Lower lobe of right lung (tissue), 2 donors: ENCODE results near the gene ENO3. TPM values are rescaled to one million over a fixed set of nuclear protein-coding genes. Genes with fewer than 3 reads are reported as not detected.
A peak's percentile ranks its signal among the peaks of the same experiment; 100 is the strongest.

Experiments
- ATAC-seq, 2 donors: fragments of 200-7000 bp; cut with Tn5 transposase; one replicate each; pipeline ENCODE4 v1.9.1; 2020 to 2022; ENCODE audit warnings: mild to moderate bottlenecking in 2 of 2, moderate library complexity in 2 of 2
- DNase-seq: peaks from one replicate; pipeline ENCODE4 v3.0.0-alpha.2; 2020
- H3K27ac ChIP-seq: fragments of 200-600 bp; one replicate; pipeline ENCODE4 v1.8.0; 2022
- H3K27me3 ChIP-seq: fragments of 200-600 bp; one replicate; pipeline ENCODE4 v1.8.0; 2022; ENCODE audit warnings: low read depth
- H3K36me3 ChIP-seq: fragments of 200-600 bp; one replicate; pipeline ENCODE4 v1.8.0; 2022; ENCODE audit warnings: mild to moderate bottlenecking
- H3K4me1 ChIP-seq: fragments of 200-600 bp; one replicate; pipeline ENCODE4 v1.8.0; 2022
- H3K4me3 ChIP-seq: fragments of 200-600 bp; one replicate; pipeline ENCODE4 v1.8.0; 2022; ENCODE audit warnings: mild to moderate bottlenecking
- H3K9me3 ChIP-seq: fragments of 200-600 bp; one replicate; pipeline ENCODE4 v1.8.0; 2022
- intact Hi-C: fragments of 100-400 bp; cut with DNase I; formaldehyde crosslinking; loops from one replicate; pipeline ENCODE4 v1.11.0; 2022
- total RNA-seq: library from RNA; stranded (reverse); fragmentation: NEBNext Ultra II Directional; extraction: Animal tissue kit (Norgen Biotek cat#: 25700); gene quantifications from one replicate; pipeline ENCODE4 v1.2.1, GENCODE V29; 2021
- TF ChIP-seq, protein P1 (sequence below): fragments of 200-600 bp; IDR thresholded peaks from one replicate; pipeline ENCODE4 v1.8.0; 2022; ENCODE audit warnings: antibody characterized with exemption, mild to moderate bottlenecking
- donor health status: DM: no; HTN: yes; CAD: no; lungs with severe emphysema.

The ENO3 gene
- total RNA-seq, 1 donor from 2014 or later, result 8.2 TPM

GRCh38 chr17:4974115-4974670 is 23.3 kb downstream of the ENO3 start:
- Histone ChIP-seq H3K4me1 (peaks cover 39% of the 10 kb centered on the region), H3K27ac (no peak overlapping the region), H3K9me3 (no peaks in the 10 kb centered on the region), H3K27me3 (no peaks in the 10 kb centered on the region), H3K4me3 (no peak overlapping the region), H3K36me3 (peaks cover 91% of the 10 kb centered on the region)
- TF ChIP-seq, protein P1, sequence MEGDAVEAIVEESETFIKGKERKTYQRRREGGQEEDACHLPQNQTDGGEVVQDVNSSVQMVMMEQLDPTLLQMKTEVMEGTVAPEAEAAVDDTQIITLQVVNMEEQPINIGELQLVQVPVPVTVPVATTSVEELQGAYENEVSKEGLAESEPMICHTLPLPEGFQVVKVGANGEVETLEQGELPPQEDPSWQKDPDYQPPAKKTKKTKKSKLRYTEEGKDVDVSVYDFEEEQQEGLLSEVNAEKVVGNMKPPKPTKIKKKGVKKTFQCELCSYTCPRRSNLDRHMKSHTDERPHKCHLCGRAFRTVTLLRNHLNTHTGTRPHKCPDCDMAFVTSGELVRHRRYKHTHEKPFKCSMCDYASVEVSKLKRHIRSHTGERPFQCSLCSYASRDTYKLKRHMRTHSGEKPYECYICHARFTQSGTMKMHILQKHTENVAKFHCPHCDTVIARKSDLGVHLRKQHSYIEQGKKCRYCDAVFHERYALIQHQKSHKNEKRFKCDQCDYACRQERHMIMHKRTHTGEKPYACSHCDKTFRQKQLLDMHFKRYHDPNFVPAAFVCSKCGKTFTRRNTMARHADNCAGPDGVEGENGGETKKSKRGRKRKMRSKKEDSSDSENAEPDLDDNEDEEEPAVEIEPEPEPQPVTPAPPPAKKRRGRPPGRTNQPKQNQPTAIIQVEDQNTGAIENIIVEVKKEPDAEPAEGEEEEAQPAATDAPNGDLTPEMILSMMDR, result no peak
- DNase-seq, result no peak
- intact Hi-C loops, result no loop called here
- peak; percentile 1 to 20 for ATAC-seq

DNA sequence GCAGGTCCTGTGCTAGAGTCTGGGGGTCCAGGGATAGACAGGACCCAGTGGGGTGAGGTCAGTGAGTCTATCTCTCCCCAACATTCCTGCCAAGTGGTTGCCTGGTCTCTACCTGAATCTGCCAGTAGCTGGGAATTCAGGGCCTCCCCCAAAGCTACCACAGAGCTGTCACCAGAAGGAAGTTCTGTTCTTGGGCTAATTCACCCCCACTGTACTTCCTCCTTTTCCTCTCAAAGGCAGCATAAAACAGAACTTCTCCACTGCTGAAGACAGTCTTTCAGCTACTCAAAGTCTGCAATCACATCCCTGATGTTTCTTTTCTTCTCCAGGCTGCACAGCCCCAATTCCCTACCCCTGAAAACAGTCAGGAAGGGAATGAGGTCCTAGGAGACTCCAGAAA is 27.8 kb downstream of the ENO3 start:
- intact Hi-C loops, result no loop called here
- peak overlapping the region; percentile 24 for H3K27ac ChIP-seq
- TF ChIP-seq, protein P1, result no peak

GRCh38 chr17:4980644-4981216 is 29.8 kb downstream of the ENO3 start:
- peak; percentile 66 to 73 for ATAC-seq
- no peak overlapping the region for H3K4me3 ChIP-seq
- TF ChIP-seq, protein P1, result peak; percentile 70
- intact Hi-C loops, result no loop called here
- H3K27me3 ChIP-seq, result no peaks in the 10 kb centered on the region
- H3K9me3 ChIP-seq, result no peaks in the 10 kb centered on the region
- H3K27ac ChIP-seq, result no peak overlapping the region
- peaks cover 22% of the 10 kb centered on the region for H3K4me1 ChIP-seq
- peaks cover 86% of the 10 kb centered on the region for H3K36me3 ChIP-seq
- DNase-seq, result no peak

More for the DNA sequence above, 27.8 kb downstream of the ENO3 start:
- ATAC-seq, result peak; percentile 27 to 37
- H3K4me3 ChIP-seq, result no peak overlapping the region
- H3K27me3 ChIP-seq, result no peaks in the 10 kb centered on the region
- H3K36me3 ChIP-seq, result peaks cover 93% of the 10 kb centered on the region
- DNase-seq, result no peak
- peaks cover 22% of the 10 kb centered on the region for H3K4me1 ChIP-seq
- no peaks in the 10 kb centered on the region for H3K9me3 ChIP-seq

DNA sequence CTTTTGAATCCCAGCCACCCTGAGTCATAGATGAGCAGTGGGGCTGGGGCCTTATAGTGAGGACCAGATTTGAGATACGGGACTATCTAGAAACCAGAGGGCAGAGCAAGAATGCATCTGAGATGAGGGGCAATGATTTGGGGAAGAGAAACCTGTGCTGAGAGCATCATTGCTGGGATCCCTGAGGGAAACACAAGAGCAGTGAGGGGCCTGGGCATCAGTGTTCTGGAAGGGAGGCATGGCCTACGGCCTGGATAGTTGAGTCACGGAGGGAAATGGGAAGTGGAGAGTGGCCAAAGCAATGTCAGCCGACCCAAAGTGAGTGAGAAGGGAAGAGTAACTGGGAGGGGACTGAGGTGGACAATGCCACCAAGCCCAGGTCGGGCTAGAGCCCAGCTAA is 31.4 kb downstream of the ENO3 start:
- Histone ChIP-seq H3K4me3 (no peak overlapping the region), H3K27ac (no peak overlapping the region), H3K9me3 (no peaks in the 10 kb centered on the region), H3K27me3 (no peaks in the 10 kb centered on the region), H3K4me1 (peaks cover 34% of the 10 kb centered on the region), H3K36me3 (peaks cover 70% of the 10 kb centered on the region)
- intact Hi-C loops, result no loop called here
- no peak for ATAC-seq
- TF ChIP-seq, protein P1, result no peak
- no peak for DNase-seq

DNA sequence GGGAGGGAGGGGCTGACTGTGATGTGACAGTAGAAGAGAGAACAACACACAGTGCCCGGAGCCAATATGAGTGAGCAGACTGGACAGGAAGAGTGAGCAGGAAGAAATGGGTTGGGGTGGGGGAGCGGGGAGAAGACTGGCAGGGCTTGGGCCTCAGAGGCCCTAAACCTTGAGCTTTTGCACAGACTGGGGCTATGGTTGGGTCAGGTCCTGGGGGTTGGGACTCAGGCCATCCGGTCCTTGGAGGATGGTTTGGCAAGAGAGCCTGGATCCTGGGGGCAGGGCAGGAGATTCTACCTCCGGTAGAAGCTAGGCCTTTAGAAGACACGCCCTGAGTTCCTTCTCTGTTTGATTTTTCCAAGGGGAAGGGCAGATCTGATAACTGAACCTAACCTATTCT is 35.5 kb downstream of the ENO3 start:
- intact Hi-C loops, result no loop called here
- peaks cover 31% of the 10 kb centered on the region for H3K36me3 ChIP-seq
- peak overlapping the region; percentile 96 for H3K27ac ChIP-seq
- DNase-seq (no peak), ATAC-seq (peak in 1 of 2 donors; percentile 1)
- peaks cover 30% of the 10 kb centered on the region for H3K4me1 ChIP-seq
- H3K4me3 ChIP-seq, result peak overlapping the region; percentile 97
- no peaks in the 10 kb centered on the region for H3K27me3 ChIP-seq
- TF ChIP-seq, protein P1, result no peak
- no peaks in the 10 kb centered on the region for H3K9me3 ChIP-seq
